Pancreas (tissue), 10 donors: Measurements from ENCODE around the gene GSTK1. TPM values are rescaled to one million over a fixed set of nuclear protein-coding genes. Genes with fewer than 3 reads are reported as not detected.

ENCODE experiments used
- ATAC-seq, 4 donors: fragments of 200-7000 bp; cut with Tn5 transposase; one replicate each; pipeline versions ENCODE4 v1.8.0 to v1.9.1; 2020; ENCODE audit warnings: mild to moderate bottlenecking in 4 of 4, moderate library complexity in 4 of 4
- DNase-seq, 6 donors: peaks; one replicate each; pipeline ENCODE4 v3.0.0-alpha.2; 2020
- FAIRE-seq: peaks from 2 replicates; lab custom pipeline; 2012; peaks lifted over from hg19 to GRCh38; lab: Jason Lieb, UNC
- H3K27ac ChIP-seq, 4 donors: fragments of 200-600 bp; sonication (generic); 1 replicate in 3 of 4; 2 replicates in 1 of 4; pipeline versions ENCODE4 v1.5.0 to v1.8.0; 2020
- H3K27me3 ChIP-seq, 4 donors: fragments of 200-600 bp; one replicate each; pipeline ENCODE4 v1.8.0; 2021
- H3K36me3 ChIP-seq, 3 donors: fragments of 200-600 bp; sonication (generic) in 1 of 3; one replicate each; pipeline versions ENCODE4 v1.5.0 to v1.8.0; 2020 to 2021
- H3K4me1 ChIP-seq, 3 donors: fragments of 200-600 bp; one replicate each; pipeline ENCODE4 v1.8.0; 2021
- H3K4me3 ChIP-seq, 4 donors: fragments of 200-600 bp; sonication (generic) in 2 of 4; one replicate each; pipeline versions ENCODE4 v1.5.0 to v1.8.0; 2020 to 2021
- H3K9me3 ChIP-seq, 4 donors: fragments of 200-600 bp; one replicate each; pipeline ENCODE4 v1.8.0; 2021
- WGBS, 2 donors: extraction: QIAGEN DNeasy Blood & Tissue Kit; methylation state at CpG; one replicate each; pipeline ENCODE4 v1.1.7; 2013; 5-methylcytosine and 5-hydroxymethylcytosine counted together
- intact Hi-C, 3 donors: fragments of 100-400 bp; cut with DNase I; formaldehyde crosslinking; loops; one replicate each; pipeline versions ENCODE4 v1.11.1 to v1.14.2; 2022
- polyA plus RNA-seq, 2 donors: library from polyadenylated mRNA; stranded (reverse); fragments of 200-250 nt; gene quantifications; one replicate each; pipeline ENCODE4 v1.2.3, GENCODE V29; 2013
- total RNA-seq, 6 donors: library from RNA; stranded (reverse); fragmentation: NEBNext Ultra II Directional in 4 of 6; extraction: Animal tissue kit (Norgen Biotek cat#: 25700) in 4 of 6; gene quantifications; one replicate each; pipeline versions ENCODE4 v1.2.1 to v1.2.4, GENCODE V29; 2021 to 2023
- TF ChIP-seq, protein P1 (sequence below), 4 donors: fragments of 200-600 bp; sonication (generic) in 3 of 4; IDR thresholded peaks; one replicate each; pipeline versions ENCODE4 v1.5.0 to v1.8.0; 2021; ENCODE audit warnings: antibody characterized with exemption in 4 of 4
- donor health status: healthy with polysubstance abuse.
- donor health status: DM: no; HTN: no; CAD: no; lungs with moderate emphysema.
- donor health status: DM: no; HTN: no; CAD: no.
- donor health status: control.
- donor health status: control.
- donor health status: Bipolar disorder and iron deficiency.
- donor health status: DM: yes; HTN: yes; CAD: no.
- donor health status: DM: no; HTN: no; CAD: no.
- donor health status: DM: no; HTN: no; CAD: no.
- donor health status: DM: yes; HTN: yes; CAD: no.

The GSTK1 gene
- total and polyA plus RNA-seq, 8 donors = 47.7 to 164 (median 67.4) TPM

- H3K36me3 ChIP-seq = no peaks in the 10 kb centered on the region
- peaks cover 4 to 17% (median 16%) of the 10 kb centered on the region in 3 donors for H3K4me1 ChIP-seq
- intact Hi-C loops = no loop called here
- no peaks in the 10 kb centered on the region for H3K9me3 ChIP-seq
- 24% methylated on average over 8 of the region's 8 CpGs for WGBS, 2 donors
- ATAC-seq (peak; percentile 84 to 91 (median 87)), FAIRE-seq (peak; percentile 74), DNase-seq (no peak)
- TF ChIP-seq, protein P1, sequence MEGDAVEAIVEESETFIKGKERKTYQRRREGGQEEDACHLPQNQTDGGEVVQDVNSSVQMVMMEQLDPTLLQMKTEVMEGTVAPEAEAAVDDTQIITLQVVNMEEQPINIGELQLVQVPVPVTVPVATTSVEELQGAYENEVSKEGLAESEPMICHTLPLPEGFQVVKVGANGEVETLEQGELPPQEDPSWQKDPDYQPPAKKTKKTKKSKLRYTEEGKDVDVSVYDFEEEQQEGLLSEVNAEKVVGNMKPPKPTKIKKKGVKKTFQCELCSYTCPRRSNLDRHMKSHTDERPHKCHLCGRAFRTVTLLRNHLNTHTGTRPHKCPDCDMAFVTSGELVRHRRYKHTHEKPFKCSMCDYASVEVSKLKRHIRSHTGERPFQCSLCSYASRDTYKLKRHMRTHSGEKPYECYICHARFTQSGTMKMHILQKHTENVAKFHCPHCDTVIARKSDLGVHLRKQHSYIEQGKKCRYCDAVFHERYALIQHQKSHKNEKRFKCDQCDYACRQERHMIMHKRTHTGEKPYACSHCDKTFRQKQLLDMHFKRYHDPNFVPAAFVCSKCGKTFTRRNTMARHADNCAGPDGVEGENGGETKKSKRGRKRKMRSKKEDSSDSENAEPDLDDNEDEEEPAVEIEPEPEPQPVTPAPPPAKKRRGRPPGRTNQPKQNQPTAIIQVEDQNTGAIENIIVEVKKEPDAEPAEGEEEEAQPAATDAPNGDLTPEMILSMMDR (IDR thresholded peaks at IDR 0.05) = no peak
- no peaks in the 10 kb centered on the region for H3K27me3 ChIP-seq
- no peak overlapping the region for H3K4me3 ChIP-seq
- peak overlapping the region; percentile 24 to 79 (median 54) for H3K27ac ChIP-seq
Observed at GRCh38 chr7:143279186-143280098, 16.2 kb downstream of the GSTK1 start.

DNA sequence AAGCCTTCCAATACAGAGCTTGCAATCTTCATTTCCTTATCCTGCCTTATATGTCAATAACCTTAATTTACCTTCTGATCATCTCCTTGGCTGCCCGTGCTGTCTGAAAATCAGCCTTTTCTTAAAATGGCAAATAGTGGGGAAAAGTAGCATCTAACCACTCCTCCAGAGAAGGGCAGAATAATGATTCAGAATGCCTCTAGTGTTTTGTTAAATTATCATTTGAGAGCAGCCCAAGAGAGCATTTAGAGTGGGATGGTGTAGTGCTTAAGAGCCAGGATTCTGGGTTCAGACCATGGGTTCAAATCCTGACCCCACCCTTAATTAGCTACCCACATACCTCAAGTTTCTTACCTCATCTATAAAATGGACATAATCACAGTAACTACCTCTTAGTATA is 16.9 kb downstream of the GSTK1 start:
- peaks cover 4 to 17% (median 16%) of the 10 kb centered on the region in 3 donors for H3K4me1 ChIP-seq
- DNase-seq = no peak
- no peak for FAIRE-seq
- H3K4me3 ChIP-seq = no peak overlapping the region
- no peaks in the 10 kb centered on the region for H3K36me3 ChIP-seq
- no peaks in the 10 kb centered on the region for H3K9me3 ChIP-seq
- H3K27me3 ChIP-seq = no peaks in the 10 kb centered on the region
- 29 to 48% methylated on average over 1 of the region's 1 CpG for WGBS, 2 donors
- intact Hi-C loops = no loop called here
- peak overlapping the region; percentile 24 to 79 (median 54) for H3K27ac ChIP-seq
- ATAC-seq = no peak
- TF ChIP-seq, protein P1 (IDR thresholded peaks at IDR 0.05) = no peak

DNA sequence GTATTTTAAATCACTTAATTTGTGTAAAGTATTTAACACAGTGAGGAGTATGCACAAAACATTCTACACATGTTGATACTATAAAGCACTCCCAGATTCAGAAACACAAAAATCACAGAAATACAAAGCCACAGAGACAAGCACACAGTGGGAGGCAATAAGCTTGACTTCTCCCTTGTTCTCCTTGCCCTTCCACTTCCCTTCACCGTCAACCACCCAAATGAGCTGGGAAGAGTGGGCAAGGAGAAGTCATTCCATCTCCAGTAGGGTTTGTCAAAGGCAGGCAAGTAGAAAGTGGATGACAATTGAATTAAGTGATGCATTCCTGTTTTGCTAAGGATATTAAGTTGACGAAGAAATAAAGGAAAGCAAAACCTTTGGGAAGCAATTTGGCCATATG is 17.3 kb downstream of the GSTK1 start:
- Histone ChIP-seq H3K27ac (peak overlapping the region; percentile 24 to 79 (median 54)), H3K36me3 (no peaks in the 10 kb centered on the region), H3K9me3 (no peaks in the 10 kb centered on the region), H3K4me3 (no peak overlapping the region), H3K4me1 (peaks cover 4 to 17% (median 16%) of the 10 kb centered on the region in 3 donors), H3K27me3 (no peaks in the 10 kb centered on the region)
- intact Hi-C loops = no loop called here
- 86 to 89% methylated on average over 2 of the region's 2 CpGs for WGBS, 2 donors
- TF ChIP-seq, protein P1 (IDR thresholded peaks at IDR 0.05) = no peak
- DNase-seq = no peak
- ATAC-seq = no peak
- no peak for FAIRE-seq

DNA sequence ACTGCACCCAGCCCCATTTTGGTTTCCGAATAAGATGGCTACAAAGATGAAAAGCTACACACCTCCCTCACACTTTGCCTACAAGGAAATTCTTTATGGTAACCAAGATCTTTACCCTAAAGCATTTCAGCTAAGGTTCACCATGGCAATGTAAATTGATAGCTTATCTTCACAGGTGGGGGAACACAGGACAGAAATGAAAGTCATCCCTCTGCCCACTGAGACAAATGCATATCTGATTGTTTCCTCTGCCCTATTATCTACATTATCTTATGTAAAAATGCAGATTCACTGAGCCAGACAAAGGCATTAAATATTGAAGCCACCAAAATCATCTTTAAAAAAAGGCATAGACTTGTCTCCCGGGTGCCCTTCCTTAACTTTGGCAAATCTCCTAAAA is 18.3 kb downstream of the GSTK1 start:
- Histone ChIP-seq H3K4me1 (peaks cover 4 to 20% (median 17%) of the 10 kb centered on the region in 3 donors), H3K27me3 (no peaks in the 10 kb centered on the region), H3K27ac (no peak overlapping the region), H3K36me3 (no peaks in the 10 kb centered on the region), H3K4me3 (no peak overlapping the region), H3K9me3 (no peaks in the 10 kb centered on the region)
- WGBS, 2 donors = 81 to 82% methylated on average over 2 of the region's 2 CpGs
- DNase-seq = no peak
- intact Hi-C loops = no loop called here
- FAIRE-seq = no peak
- TF ChIP-seq, protein P1 (IDR thresholded peaks at IDR 0.05) = no peak
- no peak for ATAC-seq

- Histone ChIP-seq H3K9me3 (no peaks in the 10 kb centered on the region), H3K4me3 (no peak overlapping the region), H3K27me3 (no peaks in the 10 kb centered on the region), H3K36me3 (no peaks in the 10 kb centered on the region), H3K27ac (no peak overlapping the region), H3K4me1 (peaks cover 4 to 20% (median 17%) of the 10 kb centered on the region in 3 donors)
- intact Hi-C loops = no loop called here
- DNase-seq = no peak
- no peak for FAIRE-seq
- ATAC-seq = no peak
- WGBS, 2 donors = 85 to 92% methylated on average over 8 of the region's 8 CpGs
- TF ChIP-seq, protein P1 (IDR thresholded peaks at IDR 0.05) = no peak
Observed at GRCh38 chr7:143282124-143282523, 18.9 kb downstream of the GSTK1 start.
